DND-41 (cell line): Measurements from ENCODE around the gene XYLT1.

ENCODE experiments used
- CTCF ChIP-seq: IDR thresholded peaks from 2 replicates; pipeline ENCODE4 v1.5.1; 2012; ENCODE audit warnings: borderline replicate concordance, low read length, moderate library complexity, mild to moderate bottlenecking; ENCODE audit not compliant: poor library complexity, severe bottlenecking; ENCODE audit errors: extremely low read depth
- EZH2 ChIP-seq: IDR thresholded peaks from 3 replicates; pipeline ENCODE4 v1.6.1; 2012; ENCODE audit warnings: borderline replicate concordance, low read depth, mild to moderate bottlenecking, moderate library complexity, low read length, inconsistent platforms; ENCODE audit not compliant: severe bottlenecking

DNA sequence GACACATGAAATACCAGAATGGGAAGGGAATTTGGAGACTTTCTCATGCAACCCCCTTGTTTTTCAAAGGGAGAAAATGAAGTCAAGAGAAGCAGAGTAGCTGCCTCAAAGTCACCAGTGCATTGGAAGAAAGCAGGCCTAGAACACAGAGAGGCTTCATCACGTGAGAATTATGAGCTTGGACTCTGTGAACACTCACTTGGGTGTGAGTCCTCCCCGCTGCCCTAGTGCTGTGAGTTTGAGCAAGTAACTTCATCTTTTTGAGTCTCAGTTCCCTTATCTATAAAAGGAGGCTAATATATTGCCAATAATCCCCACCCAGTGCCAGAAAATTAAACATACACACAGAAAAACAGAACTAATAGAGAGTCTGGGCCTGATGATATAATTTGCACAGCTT lies 315.8 kb downstream of the XYLT1 start:
- TF ChIP-seq CTCF, result no peak
- TF ChIP-seq EZH2, result no peak
